Choroid plexus epithelial cell (primary cell): ENCODE measurements around the gene AATK.

ENCODE experiments used
- DNase-seq: peaks from one replicate; pipeline ENCODE4 v3.0.0-alpha.2; 2010; ENCODE audit warnings: low read depth
- H3K4me3 ChIP-seq: 2 replicates; pipeline ENCODE4 v1.5.1; 2011; ENCODE audit warnings: low read depth, mild to moderate bottlenecking, control low read depth, low read length, moderate library complexity
- CTCF ChIP-seq: conservative IDR thresholded peaks from 2 replicates; pipeline ENCODE4 v1.5.1; 2011; ENCODE audit warnings: low read depth, mild to moderate bottlenecking, control low read depth, inconsistent platforms, low read length, moderate library complexity

Gene AATK

GRCh38 chr17:81090361-81091136 is 75.5 kb downstream of the AATK start:
- no peak for TF ChIP-seq CTCF
- no peak for DNase-seq
- H3K4me3 ChIP-seq: no peak overlapping the region

- H3K4me3 ChIP-seq: no peak overlapping the region
- no peak for DNase-seq
- no peak for TF ChIP-seq CTCF
Measured at GRCh38 chr17:81086789-81087551, 79.1 kb downstream of the AATK start.

- no peak for DNase-seq
Measured at GRCh38 chr17:81085420-81085911, 80.6 kb downstream of the AATK start.

GRCh38 chr17:81084680-81085419 is 81.2 kb downstream of the AATK start:
- no peak for TF ChIP-seq CTCF

More at GRCh38 chr17:81085420-81085911, 80.6 kb downstream of the AATK start:
- TF ChIP-seq CTCF: no peak
- no peak overlapping the region for H3K4me3 ChIP-seq

GRCh38 chr17:81083125-81083765 is 82.8 kb downstream of the AATK start:
- DNase-seq: no peak
- no peak overlapping the region for H3K4me3 ChIP-seq
- TF ChIP-seq CTCF: no peak

More at GRCh38 chr17:81084680-81085419, 81.2 kb downstream of the AATK start:
- H3K4me3 ChIP-seq: no peak overlapping the region
- DNase-seq: no peak
